HCT116 (cell line): Measurements from ENCODE around the gene KLF14.

Experiments
- CEBPB ChIP-seq: IDR thresholded peaks from 2 replicates; pipeline ENCODE4 v1.6.1; 2012; ENCODE audit warnings: low read depth
- CTCF ChIP-seq, 3 experiments: fragments of 200-600 bp in 1 of 3; sonication (generic) in 1 of 3; IDR thresholded peaks in 2 of 3; conservative IDR thresholded peaks in 1 of 3; 2 replicates each; pipeline ENCODE4 v1.5.1; 2012 to 2017; ENCODE audit warnings: low read depth in 2 of 3, low read length in 2 of 3, antibody characterized with exemption in 1 of 3, borderline replicate concordance in 1 of 3, control low read depth in 1 of 3, mild to moderate bottlenecking in 1 of 3, mixed read lengths in 1 of 3, mixed run types in 1 of 3, moderate library complexity in 1 of 3; ENCODE audit not compliant: insufficient read depth in 1 of 3
- ELF1 ChIP-seq: IDR thresholded peaks from 2 replicates; pipeline ENCODE4 v1.6.1; 2012; ENCODE audit warnings: low read depth, borderline replicate concordance
- EZH2phosphoT487 ChIP-seq: fragments of 200-600 bp; IDR thresholded peaks from 2 replicates; pipeline ENCODE4 v1.6.1; 2018; ENCODE audit warnings: antibody characterized with exemption, borderline replicate concordance
- FOSL1 ChIP-seq: IDR thresholded peaks from 2 replicates; pipeline ENCODE4 v1.6.1; 2012; ENCODE audit warnings: low read depth
- POLR2A ChIP-seq: IDR thresholded peaks from 2 replicates; pipeline ENCODE4 v1.7.0; 2011; ENCODE audit warnings: borderline replicate concordance; ENCODE audit not compliant: insufficient read depth, insufficient read length; ENCODE audit errors: extremely low read depth
- POLR2AphosphoS5 ChIP-seq: IDR thresholded peaks from 2 replicates; pipeline ENCODE4 v1.6.1; 2011; ENCODE audit warnings: mild to moderate bottlenecking, low read depth, low read length, moderate library complexity
- REST ChIP-seq: IDR thresholded peaks from 2 replicates; pipeline ENCODE4 v1.6.1; 2012; ENCODE audit warnings: low read depth
- TCF7L2 ChIP-seq: IDR thresholded peaks from 2 replicates; pipeline ENCODE4 v1.7.0; 2011; ENCODE audit warnings: borderline replicate concordance, inconsistent platforms; ENCODE audit not compliant: insufficient read depth, insufficient read length; ENCODE audit errors: extremely low read depth
- YY1 ChIP-seq: IDR thresholded peaks from 2 replicates; pipeline ENCODE4 v1.6.1; 2011; ENCODE audit warnings: low read length, low read depth, moderate library complexity, mild to moderate bottlenecking; ENCODE audit not compliant: insufficient replicate concordance; ENCODE audit errors: extremely low read depth

GRCh38 chr7:130689683-130690082 lies 44.3 kb downstream of the KLF14 start:
- TF ChIP-seq EZH2phosphoT487 (no peak), CTCF (IDR thresholded peaks at IDR 0.05 in 2 of 3, conservative IDR thresholded peaks at IDR 0.05 in 1 of 3; ENCODE audit: borderline replicate concordance in 1 of 3, insufficient read depth in 1 of 3, low read depth in 2 of 3, low read length in 2 of 3) (no peak), POLR2A (no peak), FOSL1 (no peak), POLR2AphosphoS5 (no peak), TCF7L2 (no peak), CEBPB (no peak), ELF1 (no peak), REST (no peak), YY1 (no peak)
